Neuron (in vitro differentiated cells): ENCODE measurements around the gene BEST1.
"Not testable (repeated sequence)": the region's sequence is repeated elsewhere in the genome, so short reads cannot be mapped to it uniquely, and the experiment has no call there.

Experiments
- H2AFZ ChIP-seq: one replicate; pipeline ENCODE4 v1.6.1; 2013; ENCODE audit warnings: low read depth, mild to moderate bottlenecking, inconsistent platforms, low read length, moderate library complexity
- H3K27me3 ChIP-seq: one replicate; pipeline ENCODE4 v1.6.1; 2013; ENCODE audit warnings: low read length; ENCODE audit not compliant: insufficient read depth
- H3K36me3 ChIP-seq: one replicate; pipeline ENCODE4 v1.6.1; 2013; ENCODE audit warnings: low read length; ENCODE audit not compliant: insufficient read depth
- H3K4me1 ChIP-seq: one replicate; pipeline ENCODE4 v1.6.1; 2013; ENCODE audit warnings: low read length; ENCODE audit not compliant: insufficient read depth
- H3K4me3 ChIP-seq: 2 replicates; pipeline ENCODE4 v1.5.1; 2013; ENCODE audit warnings: mild to moderate bottlenecking, low read length, moderate library complexity
- H3K9me3 ChIP-seq: one replicate; pipeline ENCODE4 v1.6.1; 2013; ENCODE audit warnings: low read length

The BEST1 gene

GRCh38 chr11:62001450-62002191 is 51.5 kb downstream of the BEST1 start:
- no peaks in the 10 kb centered on the region for H3K4me1 ChIP-seq
- H3K36me3 ChIP-seq, result no peaks in the 10 kb centered on the region
- no peak overlapping the region for H3K4me3 ChIP-seq
- no peak overlapping the region for H2AFZ ChIP-seq
- no peaks in the 10 kb centered on the region for H3K27me3 ChIP-seq
- peaks cover 5% of the 10 kb centered on the region for H3K9me3 ChIP-seq

GRCh38 chr11:62002283-62002682 is 52.1 kb downstream of the BEST1 start:
- H3K9me3 ChIP-seq, H3K4me3 ChIP-seq, H3K4me1 ChIP-seq, H2AFZ ChIP-seq, H3K36me3 ChIP-seq, H3K27me3 ChIP-seq: not testable (repeated sequence)

GRCh38 chr11:62004473-62004872 is 54.3 kb downstream of the BEST1 start:
- H3K4me3 ChIP-seq, result no peak overlapping the region
- no peaks in the 10 kb centered on the region for H3K4me1 ChIP-seq
- H3K27me3 ChIP-seq, result no peaks in the 10 kb centered on the region
- H2AFZ ChIP-seq, result no peak overlapping the region
- peaks cover 5% of the 10 kb centered on the region for H3K9me3 ChIP-seq
- no peaks in the 10 kb centered on the region for H3K36me3 ChIP-seq

- no peaks in the 10 kb centered on the region for H3K9me3 ChIP-seq
- H3K4me1 ChIP-seq, result no peaks in the 10 kb centered on the region
- H3K4me3 ChIP-seq, result no peak overlapping the region
- H2AFZ ChIP-seq, result no peak overlapping the region
- no peaks in the 10 kb centered on the region for H3K36me3 ChIP-seq
- no peaks in the 10 kb centered on the region for H3K27me3 ChIP-seq
These were observed 58.0 kb downstream of the BEST1 start for GRCh38 chr11:62008193-62008592.

- Histone ChIP-seq H3K9me3 (no peaks in the 10 kb centered on the region), H2AFZ (no peak overlapping the region), H3K4me1 (no peaks in the 10 kb centered on the region), H3K36me3 (no peaks in the 10 kb centered on the region), H3K27me3 (no peaks in the 10 kb centered on the region), H3K4me3 (no peak overlapping the region)
These were observed 60.9 kb downstream of the BEST1 start for GRCh38 chr11:62010935-62011528.

GRCh38 chr11:62011881-62012280 is 61.7 kb downstream of the BEST1 start:
- Histone ChIP-seq H3K36me3 (no peaks in the 10 kb centered on the region), H3K27me3 (no peaks in the 10 kb centered on the region), H3K4me1 (no peaks in the 10 kb centered on the region), H2AFZ (no peak overlapping the region), H3K4me3 (no peak overlapping the region), H3K9me3 (no peaks in the 10 kb centered on the region)

- no peak overlapping the region for H3K4me3 ChIP-seq
- no peaks in the 10 kb centered on the region for H3K27me3 ChIP-seq
- no peaks in the 10 kb centered on the region for H3K9me3 ChIP-seq
- H3K4me1 ChIP-seq, result peaks cover 5% of the 10 kb centered on the region
- H2AFZ ChIP-seq, result no peak overlapping the region
- H3K36me3 ChIP-seq, result no peaks in the 10 kb centered on the region
These were observed 62.3 kb downstream of the BEST1 start for GRCh38 chr11:62012451-62012831.

- Histone ChIP-seq H2AFZ (no peak overlapping the region), H3K36me3 (no peaks in the 10 kb centered on the region), H3K4me3 (no peak overlapping the region)
These were observed 62.8 kb downstream of the BEST1 start for GRCh38 chr11:62012832-62013461.

More at GRCh38 chr11:62012832-62013461, 62.8 kb downstream of the BEST1 start:
- Histone ChIP-seq H3K9me3 (no peaks in the 10 kb centered on the region), H3K27me3 (no peaks in the 10 kb centered on the region), H3K4me1 (peaks cover 8% of the 10 kb centered on the region)
